GM21515 (cell line): ENCODE data around the gene SMC1B.
"Not testable (repeated sequence)": the region's sequence is repeated elsewhere in the genome, so short reads cannot be mapped to it uniquely, and the experiment has no call there.

Experiments
- ATAC-seq: cut with Tn5 transposase; IDR thresholded peaks from one replicate; pipeline ENCODE4 v1.9.1; 2021; ENCODE audit not compliant: unreplicated experiment

SMC1B gene

GRCh38 chr22:45446216-45446615 lies 32.8 kb upstream of the SMC1B start:
- ATAC-seq, result no peak

GRCh38 chr22:45445031-45445710 lies 31.8 kb upstream of the SMC1B start:
- ATAC-seq, result no peak

GRCh38 chr22:45444168-45444567 lies 30.8 kb upstream of the SMC1B start:
- no peak for ATAC-seq

- no peak for ATAC-seq
These were observed 28.7 kb upstream of the SMC1B start for GRCh38 chr22:45442116-45442515.

- no peak for ATAC-seq
These were observed 27.7 kb upstream of the SMC1B start for GRCh38 chr22:45441138-45441537.

- ATAC-seq, result not testable (repeated sequence)
These were observed 27.3 kb upstream of the SMC1B start for GRCh38 chr22:45440688-45441087.

- no peak for ATAC-seq
These were observed 24.9 kb upstream of the SMC1B start for GRCh38 chr22:45438336-45438735.

GRCh38 chr22:45436871-45437517 lies 23.6 kb upstream of the SMC1B start:
- not testable (repeated sequence) for ATAC-seq

- ATAC-seq, result no peak
These were observed 22.2 kb upstream of the SMC1B start for GRCh38 chr22:45435544-45436139.

- ATAC-seq, result no peak
These were observed 21.6 kb upstream of the SMC1B start for GRCh38 chr22:45434981-45435380.

- ATAC-seq, result no peak
These were observed 17.5 kb upstream of the SMC1B start for GRCh38 chr22:45430871-45431270.

GRCh38 chr22:45429981-45430775 lies 16.8 kb upstream of the SMC1B start:
- no peak for ATAC-seq

GRCh38 chr22:45429424-45429823 lies 16.0 kb upstream of the SMC1B start:
- ATAC-seq, result no peak

- ATAC-seq, result no peak
These were observed 15.3 kb upstream of the SMC1B start for GRCh38 chr22:45428391-45429385.

- ATAC-seq, result no peak
These were observed 13.7 kb upstream of the SMC1B start for GRCh38 chr22:45427114-45427513.

GRCh38 chr22:45426387-45426786 lies 13.0 kb upstream of the SMC1B start:
- no peak for ATAC-seq

GRCh38 chr22:45425531-45426265 lies 12.3 kb upstream of the SMC1B start:
- no peak for ATAC-seq

- ATAC-seq, result no peak
These were observed 11.7 kb upstream of the SMC1B start for GRCh38 chr22:45425101-45425500.

GRCh38 chr22:45424241-45424731 lies 10.9 kb upstream of the SMC1B start:
- ATAC-seq, result no peak

GRCh38 chr22:45423524-45423923 lies 10.1 kb upstream of the SMC1B start:
- no peak for ATAC-seq
